H9 (cell line): Measurements from ENCODE around the gene SYP. TPM values are rescaled to one million over a fixed set of nuclear protein-coding genes. Genes with fewer than 3 reads are reported as not detected.

Experiments
- DNase-seq: peaks from one replicate; pipeline ENCODE4 v3.0.0-alpha.2; 2017
- H2AFZ ChIP-seq: one replicate; pipeline ENCODE4 v1.6.1; 2013; ENCODE audit warnings: mild to moderate bottlenecking, low read length, control low read depth, moderate library complexity
- H2AK5ac ChIP-seq: 2 replicates; pipeline ENCODE4 v1.6.1; 2013; ENCODE audit warnings: low read length, control low read depth, mixed read lengths; ENCODE audit not compliant: insufficient read length
- H2BK120ac ChIP-seq: one replicate; pipeline ENCODE4 v1.6.1; 2013; ENCODE audit warnings: low read depth, mild to moderate bottlenecking, low read length, control low read depth, inconsistent platforms; ENCODE audit not compliant: poor library complexity, severe bottlenecking
- H2BK12ac ChIP-seq: 2 replicates; pipeline ENCODE4 v1.6.1; 2013; ENCODE audit warnings: low read length, control low read depth, mixed read lengths, low read depth; ENCODE audit not compliant: insufficient read length
- H2BK15ac ChIP-seq: 2 replicates; pipeline ENCODE4 v1.6.1; 2013; ENCODE audit warnings: low read depth, low read length, control low read depth
- H2BK20ac ChIP-seq: one replicate; pipeline ENCODE4 v1.6.1; 2013; ENCODE audit warnings: low read depth, mild to moderate bottlenecking, low read length, control low read depth, inconsistent platforms; ENCODE audit not compliant: poor library complexity, severe bottlenecking
- H2BK5ac ChIP-seq: 2 replicates; pipeline ENCODE4 v1.6.1; 2013; ENCODE audit warnings: low read length, control low read depth, mixed read lengths; ENCODE audit not compliant: insufficient read length
- H3K14ac ChIP-seq: 2 replicates; pipeline ENCODE4 v1.6.1; 2013; ENCODE audit warnings: low read length, control low read depth; ENCODE audit not compliant: insufficient read depth
- H3K18ac ChIP-seq: 2 replicates; pipeline ENCODE4 v1.6.1; 2013; ENCODE audit warnings: low read depth, mild to moderate bottlenecking, mixed read lengths, low read length, control low read depth; ENCODE audit not compliant: insufficient read length
- H3K23ac ChIP-seq: 2 replicates; pipeline ENCODE4 v1.6.1; 2013; ENCODE audit warnings: low read length, control low read depth, mixed read lengths, low read depth; ENCODE audit not compliant: insufficient read length
- H3K23me2 ChIP-seq: 2 replicates; pipeline ENCODE4 v1.6.1; 2013; ENCODE audit warnings: low read depth, mild to moderate bottlenecking, mixed read lengths, low read length, control low read depth; ENCODE audit not compliant: insufficient read length, poor library complexity, severe bottlenecking
- H3K27ac ChIP-seq: 2 replicates; pipeline ENCODE4 v1.5.1; 2013; ENCODE audit warnings: low read length, control low read depth, mixed read lengths, low read depth; ENCODE audit not compliant: insufficient read length
- H3K27me3 ChIP-seq: 2 replicates; pipeline ENCODE4 v1.6.1; 2013; ENCODE audit warnings: low read length, control low read depth, inconsistent platforms; ENCODE audit not compliant: insufficient read depth
- H3K4ac ChIP-seq: 2 replicates; pipeline ENCODE4 v1.6.1; 2013; ENCODE audit warnings: low read depth, mild to moderate bottlenecking, control low read depth, inconsistent platforms, low read length, moderate library complexity
- H3K4me1 ChIP-seq: 2 replicates; pipeline ENCODE4 v1.6.1; 2013; ENCODE audit warnings: low read length, control low read depth, inconsistent platforms; ENCODE audit not compliant: insufficient read depth
- H3K4me2 ChIP-seq: 2 replicates; pipeline ENCODE4 v1.6.1; 2013; ENCODE audit warnings: low read length, control low read depth, mixed read lengths; ENCODE audit not compliant: insufficient read length, insufficient read depth
- H3K56ac ChIP-seq: 2 replicates; pipeline ENCODE4 v1.6.1; 2013; ENCODE audit warnings: low read depth, mild to moderate bottlenecking, mixed read lengths, low read length, control low read depth; ENCODE audit not compliant: insufficient read length
- H3K79me1 ChIP-seq: 2 replicates; pipeline ENCODE4 v1.6.1; 2013; ENCODE audit warnings: low read depth, mild to moderate bottlenecking, moderate library complexity, low read length, control low read depth, inconsistent platforms; ENCODE audit not compliant: insufficient read depth, poor library complexity, severe bottlenecking
- H3K79me2 ChIP-seq: 2 replicates; pipeline ENCODE4 v1.6.1; 2013; ENCODE audit warnings: low read length, control low read depth, inconsistent platforms; ENCODE audit not compliant: insufficient read depth
- H3K9ac ChIP-seq: 2 replicates; pipeline ENCODE4 v1.6.1; 2013; ENCODE audit warnings: low read length, control low read depth, mixed read lengths; ENCODE audit not compliant: insufficient read length; ENCODE audit errors: extremely low read depth
- H3K9me3 ChIP-seq: one replicate; pipeline ENCODE4 v1.6.1; 2013; ENCODE audit warnings: low read depth, low read length, inconsistent platforms; ENCODE audit not compliant: control insufficient read depth
- H3T11ph ChIP-seq: one replicate; pipeline ENCODE4 v1.6.1; 2013; ENCODE audit warnings: mild to moderate bottlenecking, low read length, control low read depth, inconsistent platforms
- H4K20me1 ChIP-seq: one replicate; pipeline ENCODE4 v1.6.1; 2013; ENCODE audit not compliant: control insufficient read depth, insufficient read length, insufficient read depth
- H4K5ac ChIP-seq: 2 replicates; pipeline ENCODE4 v1.6.1; 2013; ENCODE audit warnings: low read depth, mild to moderate bottlenecking, mixed read lengths, low read length, control low read depth; ENCODE audit not compliant: insufficient read length
- H4K8ac ChIP-seq: replicated peaks from 2 replicates; pipeline ENCODE4 v1.6.1; 2013; ENCODE audit warnings: low read length, control low read depth, mixed read lengths, low read depth; ENCODE audit not compliant: insufficient read length
- H4K91ac ChIP-seq: 2 replicates; pipeline ENCODE4 v1.6.1; 2013; ENCODE audit warnings: low read depth, mild to moderate bottlenecking, moderate library complexity, mixed read lengths, low read length, control low read depth; ENCODE audit not compliant: insufficient read length
- H3K27ac Mint-ChIP-seq, 3 experiments: 2 replicates in 2 of 3; 3 replicates in 1 of 3; pipeline ENCODE4 v1.8.0; 2020 to 2021; ENCODE audit warnings: mixed read lengths in 3 of 3, mild to moderate bottlenecking in 1 of 3, moderate library complexity in 1 of 3
- H3K27me3 Mint-ChIP-seq: 2 replicates; pipeline ENCODE4 v1.8.0; 2021; ENCODE audit warnings: low read depth, mild to moderate bottlenecking, moderate library complexity, mixed read lengths
- H3K36me3 Mint-ChIP-seq, 3 experiments: 2 replicates in 2 of 3; 3 replicates in 1 of 3; pipeline ENCODE4 v1.8.0; 2020 to 2021; ENCODE audit warnings: low read depth in 3 of 3, mixed read lengths in 3 of 3; ENCODE audit not compliant: insufficient read depth in 1 of 3
- H3K4me1 Mint-ChIP-seq, 2 experiments: 2 replicates each; pipeline ENCODE4 v1.8.0; 2020; ENCODE audit warnings: mixed read lengths in 2 of 2
- H3K4me3 Mint-ChIP-seq, 2 experiments: 2 replicates in 1 of 2; 3 replicates in 1 of 2; pipeline ENCODE4 v1.8.0; 2020 to 2021; ENCODE audit warnings: mild to moderate bottlenecking in 2 of 2, mixed read lengths in 2 of 2, moderate library complexity in 1 of 2
- H3K9me3 Mint-ChIP-seq, 2 experiments: 2 replicates in 1 of 2; 3 replicates in 1 of 2; pipeline ENCODE4 v1.8.0; 2020; ENCODE audit warnings: mild to moderate bottlenecking in 2 of 2, mixed read lengths in 2 of 2, moderate library complexity in 1 of 2
- CTCF ChIP-seq: fragments of 200-600 bp; sonication (generic); conservative IDR thresholded peaks from 3 replicates; pipeline ENCODE4 v1.8.0; 2021; ENCODE audit warnings: antibody characterized with exemption, mild to moderate bottlenecking
- WGBS: extraction: QIAGEN DNeasy Blood & Tissue Kit; methylation state at CpG from one replicate; pipeline ENCODE4 v1.1.7; 2013; ENCODE audit warnings: missing lambda C conversion rate, low lambda C conversion rate, mixed read lengths; ENCODE audit not compliant: insufficient read length; ENCODE audit errors: extremely low coverage; 5-methylcytosine and 5-hydroxymethylcytosine counted together
- total RNA-seq: library from RNA; stranded (reverse); gene quantifications from 2 replicates; pipeline ENCODE4 v1.2.1, GENCODE V29; 2021

Gene SYP
- total RNA-seq, 1 experiment from 2014 or later = 1.8 TPM

- WGBS = no CpG with 5 or more reads among the region's 7 CpGs
- Histone ChIP-seq H3K4ac (no peak overlapping the region), H3T11ph (no peak overlapping the region), H3K9me3 (peaks cover 27% of the 10 kb centered on the region), H2AK5ac (no peak overlapping the region), H2AFZ (no peak overlapping the region), H3K4me1 (no peaks in the 10 kb centered on the region), H3K79me1 (no peaks in the 10 kb centered on the region), H3K4me2 (no peak overlapping the region), H3K23ac (no peak overlapping the region), H3K18ac (no peak overlapping the region), H2BK120ac (no peak overlapping the region), H4K5ac (no peak overlapping the region), H3K27ac (no peak overlapping the region), H2BK15ac (no peak overlapping the region), H4K91ac (no peak overlapping the region), H3K79me2 (no peaks in the 10 kb centered on the region), H2BK12ac (no peak overlapping the region), H4K8ac (no peak overlapping the region), H3K56ac (no peak overlapping the region), H2BK20ac (no peak overlapping the region), H3K23me2 (no peaks in the 10 kb centered on the region), H3K9ac (no peak overlapping the region), H3K14ac (no peak overlapping the region), H4K20me1 (no peaks in the 10 kb centered on the region), H2BK5ac (no peak overlapping the region), H3K27me3 (no peaks in the 10 kb centered on the region)
- Mint-ChIP-seq H3K27ac (no peak overlapping the region), H3K9me3 (peaks cover 50 to 79% of the 10 kb centered on the region in 2 experiments), H3K4me3 (no peak overlapping the region; a peak in 1 of 5 replicates), H3K36me3 (peaks cover 3 to 29% (median 10%) of the 10 kb centered on the region in 3 experiments; a peak in 6 of 7 replicates), H3K27me3 (peaks cover 1% of the 10 kb centered on the region; the same call in 1 of the 2 replicates), H3K4me1 (no peaks in the 10 kb centered on the region; a peak in 1 of 4 replicates)
- TF ChIP-seq CTCF = no peak
- DNase-seq = no peak
Measured at GRCh38 chrX:49238735-49239134, 38.7 kb upstream of the SYP start.
